ENCODE data around the gene RAD18.

DNA sequence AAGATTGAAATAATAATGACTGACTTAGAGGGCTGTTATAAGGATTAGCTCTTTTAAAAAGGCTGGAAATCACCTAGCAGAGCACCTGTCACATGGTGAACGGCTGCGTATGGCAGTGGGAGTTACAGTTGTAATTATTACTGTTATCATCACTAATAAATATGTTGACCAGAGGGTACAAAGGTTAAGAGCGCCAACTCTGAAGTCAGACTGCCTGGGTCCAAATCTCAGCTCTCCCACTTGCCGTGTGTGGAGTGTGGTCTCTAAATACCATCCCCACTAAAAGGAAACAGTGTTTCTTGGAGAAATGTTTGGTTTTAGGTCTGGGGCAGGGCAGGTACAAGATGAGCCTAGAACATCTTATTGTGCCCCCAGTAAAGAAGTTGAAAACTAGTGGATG lies 6.0 kb upstream of the RAD18 start:
- TF ChIP-seq GATA2 (CRISPR knock-in tag; IDR thresholded peaks at IDR 0.05) (no peak), TAF1 (IDR thresholded peaks at IDR 0.05; ENCODE audit: borderline replicate concordance, low read depth, low read length) (no peak), REST (IDR thresholded peaks at IDR 0.05; ENCODE audit: low read depth, low read length) (no peak), USF1 (IDR thresholded peaks at IDR 0.05; ENCODE audit: borderline replicate concordance, low read depth) (no peak), EP300 (IDR thresholded peaks at IDR 0.05; ENCODE audit: borderline replicate concordance in 1 of 2, low read depth in 1 of 2, low read length in 1 of 2) (no peak), RFX5 (IDR thresholded peaks at IDR 0.05; ENCODE audit: low read length) (no peak), RAD21 (IDR thresholded peaks at IDR 0.05; ENCODE audit: low read length) (no peak)
- TF ChIP-seq, protein P1, sequence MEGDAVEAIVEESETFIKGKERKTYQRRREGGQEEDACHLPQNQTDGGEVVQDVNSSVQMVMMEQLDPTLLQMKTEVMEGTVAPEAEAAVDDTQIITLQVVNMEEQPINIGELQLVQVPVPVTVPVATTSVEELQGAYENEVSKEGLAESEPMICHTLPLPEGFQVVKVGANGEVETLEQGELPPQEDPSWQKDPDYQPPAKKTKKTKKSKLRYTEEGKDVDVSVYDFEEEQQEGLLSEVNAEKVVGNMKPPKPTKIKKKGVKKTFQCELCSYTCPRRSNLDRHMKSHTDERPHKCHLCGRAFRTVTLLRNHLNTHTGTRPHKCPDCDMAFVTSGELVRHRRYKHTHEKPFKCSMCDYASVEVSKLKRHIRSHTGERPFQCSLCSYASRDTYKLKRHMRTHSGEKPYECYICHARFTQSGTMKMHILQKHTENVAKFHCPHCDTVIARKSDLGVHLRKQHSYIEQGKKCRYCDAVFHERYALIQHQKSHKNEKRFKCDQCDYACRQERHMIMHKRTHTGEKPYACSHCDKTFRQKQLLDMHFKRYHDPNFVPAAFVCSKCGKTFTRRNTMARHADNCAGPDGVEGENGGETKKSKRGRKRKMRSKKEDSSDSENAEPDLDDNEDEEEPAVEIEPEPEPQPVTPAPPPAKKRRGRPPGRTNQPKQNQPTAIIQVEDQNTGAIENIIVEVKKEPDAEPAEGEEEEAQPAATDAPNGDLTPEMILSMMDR (IDR thresholded peaks at IDR 0.05): no peak
- TF ChIP-seq, protein P2, sequence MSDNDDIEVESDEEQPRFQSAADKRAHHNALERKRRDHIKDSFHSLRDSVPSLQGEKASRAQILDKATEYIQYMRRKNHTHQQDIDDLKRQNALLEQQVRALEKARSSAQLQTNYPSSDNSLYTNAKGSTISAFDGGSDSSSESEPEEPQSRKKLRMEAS (IDR thresholded peaks at IDR 0.05; ENCODE audit: low read depth): no peak
- TF ChIP-seq, protein P3, sequence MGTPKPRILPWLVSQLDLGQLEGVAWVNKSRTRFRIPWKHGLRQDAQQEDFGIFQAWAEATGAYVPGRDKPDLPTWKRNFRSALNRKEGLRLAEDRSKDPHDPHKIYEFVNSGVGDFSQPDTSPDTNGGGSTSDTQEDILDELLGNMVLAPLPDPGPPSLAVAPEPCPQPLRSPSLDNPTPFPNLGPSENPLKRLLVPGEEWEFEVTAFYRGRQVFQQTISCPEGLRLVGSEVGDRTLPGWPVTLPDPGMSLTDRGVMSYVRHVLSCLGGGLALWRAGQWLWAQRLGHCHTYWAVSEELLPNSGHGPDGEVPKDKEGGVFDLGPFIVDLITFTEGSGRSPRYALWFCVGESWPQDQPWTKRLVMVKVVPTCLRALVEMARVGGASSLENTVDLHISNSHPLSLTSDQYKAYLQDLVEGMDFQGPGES (IDR thresholded peaks at IDR 0.05; ENCODE audit: low read depth, low read length): no peak

Data from SK-N-SH (cell line).